Measurements from ENCODE around the gene PROM1.

PROM1 gene

DNA sequence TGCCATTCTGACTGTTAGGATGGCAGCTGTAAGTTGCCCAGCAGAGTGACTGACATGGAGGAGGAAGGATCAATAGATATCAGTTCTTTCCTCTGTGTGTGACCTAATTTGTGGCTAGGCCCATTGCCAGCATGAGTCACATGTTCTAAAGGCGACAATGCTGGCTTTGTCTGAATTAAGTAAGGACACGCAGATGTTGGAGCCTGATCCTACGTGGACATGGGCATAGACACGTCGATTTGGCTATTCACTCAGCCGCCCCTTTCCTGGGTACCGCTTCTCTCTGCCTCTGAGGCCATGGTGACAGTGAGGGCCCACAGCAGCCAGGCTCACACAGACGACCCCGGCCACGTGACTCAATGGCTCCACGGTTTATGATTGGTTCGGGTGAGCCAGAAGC is 16.3 kb downstream of the PROM1 start:
- no peak for DNase-seq (ENCODE audit: extremely low read depth in 1 of 2, low read depth in 1 of 2)

- no peak for DNase-seq (ENCODE audit: extremely low read depth in 1 of 2, low read depth in 1 of 2)
These were observed 17.2 kb downstream of the PROM1 start for GRCh38 chr4:16066586-16067128.

- DNase-seq (ENCODE audit: extremely low read depth in 1 of 2, low read depth in 1 of 2): no peak
These were observed 18.8 kb downstream of the PROM1 start for GRCh38 chr4:16065066-16065465.

- no peak for DNase-seq (ENCODE audit: extremely low read depth in 1 of 2, low read depth in 1 of 2)
These were observed 21.2 kb downstream of the PROM1 start for GRCh38 chr4:16062601-16063000.

- no peak for DNase-seq (ENCODE audit: extremely low read depth in 1 of 2, low read depth in 1 of 2)
These were observed 27.0 kb downstream of the PROM1 start for GRCh38 chr4:16056681-16057385.

- no peak for DNase-seq (ENCODE audit: extremely low read depth in 1 of 2, low read depth in 1 of 2)
These were observed 27.9 kb downstream of the PROM1 start for GRCh38 chr4:16055873-16056272.

- no peak for DNase-seq (ENCODE audit: extremely low read depth in 1 of 2, low read depth in 1 of 2)
These were observed 28.4 kb downstream of the PROM1 start for GRCh38 chr4:16055471-16055870.

DNA sequence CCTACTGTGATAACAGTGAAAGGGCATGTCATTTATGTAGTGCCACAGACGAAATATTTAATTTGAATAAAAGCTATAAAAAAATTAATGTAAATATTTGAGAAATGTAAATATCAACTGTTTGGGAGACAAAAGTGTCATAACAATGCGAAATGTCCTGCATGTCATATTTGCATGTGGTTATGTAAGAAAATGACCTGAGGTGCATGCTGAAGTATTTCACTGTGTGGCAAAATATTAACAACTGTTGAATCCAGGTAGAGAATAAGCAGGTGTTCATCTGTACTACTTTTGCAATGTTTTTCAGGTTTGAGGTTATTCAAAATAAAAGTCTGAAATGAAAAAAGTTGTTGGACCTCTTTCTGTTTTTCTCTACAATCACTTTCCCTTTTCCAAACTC is 30.9 kb downstream of the PROM1 start:
- DNase-seq (ENCODE audit: extremely low read depth in 1 of 2, low read depth in 1 of 2): no peak

GRCh38 chr4:16051980-16052379 is 31.8 kb downstream of the PROM1 start:
- no peak for DNase-seq (ENCODE audit: extremely low read depth in 1 of 2, low read depth in 1 of 2)

DNA sequence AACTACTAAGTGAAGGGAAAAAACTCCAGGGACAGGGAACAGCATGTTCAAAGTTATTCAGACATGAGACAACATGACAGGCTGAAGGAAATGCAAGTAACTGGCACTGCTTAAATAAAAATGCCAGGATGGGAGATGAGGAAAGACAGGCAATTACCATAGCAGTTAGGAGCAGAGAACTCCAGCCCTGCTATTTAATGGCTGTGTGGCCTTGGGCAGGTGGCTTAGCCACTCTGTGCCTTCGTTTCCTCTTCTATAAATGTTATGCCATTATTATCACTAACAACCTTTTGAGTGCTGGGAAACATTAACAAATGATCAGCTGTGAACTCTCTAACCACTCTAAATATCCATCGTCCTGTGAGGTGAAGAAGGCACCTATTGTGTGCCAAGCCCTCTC is 32.7 kb downstream of the PROM1 start:
- no peak for DNase-seq (ENCODE audit: extremely low read depth in 1 of 2, low read depth in 1 of 2)

DNA sequence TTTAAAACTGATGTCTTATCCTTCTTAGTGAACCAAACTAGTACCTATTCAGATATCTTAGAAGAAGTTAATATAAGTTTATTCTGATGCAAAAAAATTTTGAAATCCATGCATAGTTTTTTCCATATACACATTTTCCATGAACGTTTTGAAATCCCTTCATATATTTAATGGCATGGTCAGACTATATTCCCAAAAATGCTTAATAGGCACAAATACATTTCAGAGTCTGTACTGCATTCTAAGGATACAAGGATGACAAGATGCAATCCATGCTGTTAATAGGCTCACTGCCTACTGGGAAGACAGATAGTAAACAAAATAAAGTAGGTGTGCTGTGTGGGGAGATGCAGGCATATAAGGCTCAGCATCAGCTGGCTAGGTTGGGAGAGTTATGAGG is 33.2 kb downstream of the PROM1 start:
- DNase-seq (ENCODE audit: extremely low read depth in 1 of 2, low read depth in 1 of 2): no peak

- DNase-seq (ENCODE audit: extremely low read depth in 1 of 2, low read depth in 1 of 2): no peak
These were observed 35.0 kb downstream of the PROM1 start for GRCh38 chr4:16048619-16049419.

GRCh38 chr4:16045687-16046086 is 38.1 kb downstream of the PROM1 start:
- DNase-seq (ENCODE audit: extremely low read depth in 1 of 2, low read depth in 1 of 2): no peak

DNA sequence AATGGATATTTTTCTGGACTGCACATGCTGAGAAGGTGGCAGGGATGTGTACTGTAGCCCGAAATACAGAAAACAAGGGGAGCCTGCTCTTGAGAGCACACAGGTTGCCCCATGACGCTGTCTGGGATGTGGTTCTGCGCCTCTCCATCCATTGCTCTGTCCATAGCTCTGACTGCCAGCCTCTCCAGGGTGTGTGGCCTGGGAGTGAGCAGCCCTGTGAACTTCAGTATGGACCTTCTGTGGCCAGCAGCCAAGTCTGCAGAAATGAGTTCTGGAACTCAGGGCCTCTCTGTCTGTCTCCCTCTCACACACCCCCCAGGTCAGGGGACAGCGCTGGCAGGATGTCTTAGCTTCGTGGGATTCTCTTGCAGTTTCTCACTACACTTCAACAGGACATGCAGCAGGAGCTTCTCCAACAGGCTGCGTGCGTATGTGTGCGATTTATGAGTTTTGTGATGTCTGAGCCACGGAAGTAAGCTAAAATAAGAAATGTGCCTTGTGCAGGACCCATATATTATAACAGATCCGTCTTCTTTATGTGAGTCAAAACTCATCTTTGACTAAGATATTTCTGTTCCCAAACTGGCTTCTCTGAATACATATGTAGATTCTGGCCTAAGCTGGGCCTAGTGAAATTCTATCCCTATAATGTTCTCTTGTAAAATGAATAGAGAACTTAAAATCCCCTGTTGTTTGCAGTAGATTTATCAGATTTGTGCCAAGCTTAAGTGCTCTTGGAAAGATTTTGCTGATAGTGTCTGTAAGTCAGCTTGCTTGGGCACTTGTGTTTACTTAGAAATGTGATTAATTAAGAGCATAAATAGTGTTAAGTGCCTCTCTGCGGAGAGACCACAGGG is 40.0 kb downstream of the PROM1 start:
- DNase-seq (ENCODE audit: extremely low read depth in 1 of 2, low read depth in 1 of 2): no peak

- no peak for DNase-seq (ENCODE audit: extremely low read depth in 1 of 2, low read depth in 1 of 2)
These were observed 44.7 kb downstream of the PROM1 start for GRCh38 chr4:16039139-16039538.

DNA sequence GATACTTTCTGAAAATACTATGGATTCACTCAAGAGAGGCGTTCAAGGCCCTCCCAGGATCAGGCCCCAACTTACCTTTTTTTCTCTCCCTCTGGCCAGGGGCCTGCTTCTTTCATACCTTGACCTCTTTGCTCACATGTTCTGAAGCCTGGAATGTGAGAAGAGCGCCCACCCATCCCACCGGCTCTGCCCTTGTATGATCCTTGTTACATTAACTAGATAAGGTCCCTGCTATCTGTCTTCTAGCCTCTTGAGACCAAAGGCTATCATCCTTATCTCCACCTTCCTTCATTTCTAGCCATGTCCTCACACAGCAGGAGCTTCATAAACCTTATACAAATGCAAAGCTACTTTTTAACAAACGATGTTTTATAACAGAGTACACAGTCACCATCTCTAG is 45.9 kb downstream of the PROM1 start:
- DNase-seq (ENCODE audit: extremely low read depth in 1 of 2, low read depth in 1 of 2): no peak

- no peak for DNase-seq (ENCODE audit: extremely low read depth in 1 of 2, low read depth in 1 of 2)
These were observed 48.0 kb downstream of the PROM1 start for GRCh38 chr4:16035843-16036242.

GRCh38 chr4:16034010-16034748 is 49.6 kb downstream of the PROM1 start:
- no peak for DNase-seq (ENCODE audit: extremely low read depth in 1 of 2, low read depth in 1 of 2)

GRCh38 chr4:16032396-16032770 is 51.4 kb downstream of the PROM1 start:
- no peak for DNase-seq (ENCODE audit: extremely low read depth in 1 of 2, low read depth in 1 of 2)

- DNase-seq (ENCODE audit: extremely low read depth in 1 of 2, low read depth in 1 of 2): no peak
These were observed 52.1 kb downstream of the PROM1 start for GRCh38 chr4:16031546-16032395.
